GM04504 (cell line): Measurements from ENCODE around the gene CYBRD1.
"Not testable (repeated sequence)": the region's sequence is repeated elsewhere in the genome, so short reads cannot be mapped to it uniquely, and the experiment has no call there.

ENCODE experiments used
- DNase-seq: peaks from one replicate; pipeline ENCODE4 v3.0.0-alpha.2; 2012; ENCODE audit warnings: low read depth

CYBRD1 gene

GRCh38 chr2:171515672-171516298 is 6.5 kb upstream of the CYBRD1 start:
- no peak for DNase-seq

DNA sequence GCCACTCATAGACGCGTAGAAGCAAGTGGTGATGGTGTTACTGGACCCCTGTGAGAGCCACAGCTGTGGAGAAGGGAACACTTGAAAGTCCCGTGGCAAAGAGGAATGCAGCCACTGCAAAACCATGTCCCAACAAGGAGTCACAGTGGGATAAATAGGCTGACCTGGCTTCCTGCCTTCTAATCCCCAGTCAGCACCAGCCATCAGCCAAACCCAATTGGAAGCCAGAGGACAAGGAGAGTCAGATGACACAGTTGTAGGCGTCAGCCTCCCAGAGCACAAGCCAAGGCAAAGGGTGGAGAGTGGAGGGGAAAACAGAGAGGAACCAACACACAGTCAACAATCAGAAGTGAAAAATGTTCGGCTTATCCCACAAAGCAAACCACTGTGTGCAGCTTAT is 5.5 kb upstream of the CYBRD1 start:
- DNase-seq, result no peak

DNA sequence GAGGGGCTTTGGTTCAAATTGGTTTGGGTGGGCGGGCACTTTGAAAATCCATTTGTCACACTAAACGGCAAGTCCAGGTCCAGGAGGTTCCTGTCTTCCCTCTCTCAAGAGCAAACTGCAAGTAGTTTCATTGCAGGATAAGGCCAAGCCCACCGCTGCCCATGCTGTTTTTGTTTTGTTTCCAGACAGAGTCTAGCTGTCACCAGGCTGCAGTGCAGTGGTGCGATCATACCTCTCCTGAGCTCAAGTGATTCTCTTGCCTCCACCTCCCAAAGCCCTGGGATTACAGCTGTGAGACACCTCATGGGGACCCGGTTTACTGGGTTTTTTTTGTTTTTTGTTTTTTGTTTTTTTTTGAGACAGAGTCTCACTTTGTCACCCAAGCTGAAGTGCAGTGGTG is 1.8 kb upstream of the CYBRD1 start:
- DNase-seq, result no peak

GRCh38 chr2:171521361-171522051 is 768 bp upstream of the CYBRD1 start:
- no peak for DNase-seq

DNA sequence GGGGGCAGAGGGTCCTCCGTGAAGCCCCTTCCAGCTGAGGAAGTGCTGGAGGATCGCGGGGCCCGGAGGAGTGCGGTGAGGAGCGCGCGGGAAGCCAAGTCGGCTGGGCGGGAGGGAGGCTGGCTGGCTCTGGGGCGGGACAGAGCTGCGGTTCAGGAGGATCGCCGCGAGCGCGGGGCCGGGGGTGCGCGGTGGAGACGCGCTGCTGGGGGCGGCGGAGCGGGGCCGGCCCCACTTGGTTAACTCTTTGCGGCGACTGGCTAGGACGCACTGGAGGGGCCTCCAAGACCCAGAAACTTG is 464 bp downstream of the CYBRD1 start:
- DNase-seq, result no peak

DNA sequence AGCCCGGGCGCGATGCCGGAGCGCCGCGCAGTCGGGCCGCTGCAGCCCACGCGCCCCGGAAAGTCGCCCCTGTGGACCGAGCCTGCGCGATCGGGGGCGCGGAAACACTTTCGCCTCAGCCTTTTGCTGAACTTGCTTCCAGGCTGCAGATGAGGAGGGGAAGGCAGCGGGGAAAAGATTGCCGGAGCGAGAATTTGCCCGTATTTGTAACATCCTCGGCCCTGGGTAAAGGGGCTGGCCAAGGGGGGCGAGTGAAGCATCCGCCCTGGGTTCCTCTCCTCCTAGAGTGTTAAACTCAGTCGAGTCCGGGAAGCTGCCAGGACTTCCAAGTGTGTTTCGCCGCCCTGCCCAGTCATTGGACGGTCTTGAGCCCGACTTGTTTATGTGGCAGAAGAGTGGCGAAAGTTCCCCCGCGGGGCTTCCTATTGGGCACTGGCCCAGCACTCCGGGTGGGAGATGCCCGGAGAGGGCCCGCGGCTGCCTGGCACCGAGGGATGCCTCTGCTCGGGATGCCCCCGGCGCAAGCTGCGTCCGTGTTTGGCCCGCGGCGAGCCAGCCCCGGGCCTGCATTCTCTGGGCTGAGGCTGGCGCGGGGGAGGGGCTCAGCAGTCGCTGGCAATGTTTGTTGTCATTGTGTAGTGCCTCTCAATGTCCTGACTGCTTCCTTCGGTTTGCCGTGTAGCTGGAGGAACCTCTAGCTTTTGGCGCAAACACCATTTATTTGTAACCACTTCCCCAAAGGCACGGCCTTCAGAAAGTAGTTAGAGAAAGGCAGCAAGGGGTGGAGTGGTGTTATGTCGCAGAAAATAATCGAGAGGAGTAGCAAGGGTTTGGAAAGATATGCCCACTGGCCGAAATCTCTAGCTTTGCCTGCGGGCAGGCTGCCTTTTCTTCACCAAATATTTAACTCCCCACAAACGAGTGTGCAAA is 1.1 kb downstream of the CYBRD1 start:
- DNase-seq, result no peak

GRCh38 chr2:171524018-171524401 is 1.7 kb downstream of the CYBRD1 start:
- no peak for DNase-seq

DNA sequence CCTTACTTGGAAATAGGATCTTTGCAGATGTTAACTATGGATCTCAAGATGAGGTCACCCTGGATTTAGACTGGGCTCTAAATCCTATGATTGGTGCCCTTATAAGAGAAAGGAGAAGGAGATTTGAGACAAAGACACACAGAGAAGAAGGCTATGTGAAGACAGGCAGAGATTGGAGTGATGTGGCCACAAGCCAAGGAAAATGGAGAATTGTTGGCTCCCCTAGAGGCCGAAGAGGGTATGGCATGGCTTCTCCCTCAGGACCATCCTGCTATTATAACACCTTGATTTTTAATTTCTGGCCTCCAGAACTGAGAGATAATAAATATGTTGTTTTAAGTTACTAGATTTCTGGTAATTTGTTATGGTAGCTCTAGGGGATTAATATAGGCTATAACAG is 7.6 kb downstream of the CYBRD1 start:
- DNase-seq, result no peak

DNA sequence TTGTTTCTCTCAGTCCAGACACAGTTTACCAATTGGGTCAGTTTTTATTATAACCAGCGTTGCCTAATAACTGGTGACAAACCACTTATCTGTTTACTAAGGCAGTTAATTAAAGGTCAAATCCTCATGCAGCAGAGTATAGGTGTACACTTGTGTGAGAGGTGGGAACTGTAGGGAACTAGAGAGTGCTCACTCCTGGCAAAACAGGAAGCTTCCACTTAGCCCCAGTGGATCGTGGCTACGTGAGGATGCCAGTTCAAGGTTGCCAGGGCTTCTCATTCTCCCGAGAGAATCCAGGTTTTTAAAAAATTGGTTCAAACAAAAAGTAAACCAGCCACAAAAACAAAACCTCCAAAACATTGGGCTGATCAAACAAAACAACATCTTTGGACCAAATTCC is 8.1 kb downstream of the CYBRD1 start:
- no peak for DNase-seq

DNA sequence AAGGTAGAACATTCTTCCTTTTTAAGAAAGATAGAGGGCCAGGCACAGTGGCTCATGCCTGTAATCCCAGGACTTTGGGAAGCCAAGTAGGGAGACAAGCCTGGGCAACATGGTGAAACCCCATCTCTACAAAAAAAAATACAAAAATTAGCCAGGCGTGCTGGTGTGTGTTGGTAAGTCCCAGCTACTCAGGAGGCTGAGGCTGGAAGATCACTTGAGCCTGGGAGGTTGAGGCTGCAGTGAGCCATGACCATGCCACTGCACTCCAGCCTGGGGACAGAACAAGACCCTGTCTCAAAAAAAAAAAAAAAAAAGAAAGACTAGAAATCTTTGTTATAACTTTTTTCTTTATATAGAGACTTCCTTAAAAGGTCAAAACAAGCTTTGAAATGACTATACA is 8.6 kb downstream of the CYBRD1 start:
- not testable (repeated sequence) for DNase-seq

DNA sequence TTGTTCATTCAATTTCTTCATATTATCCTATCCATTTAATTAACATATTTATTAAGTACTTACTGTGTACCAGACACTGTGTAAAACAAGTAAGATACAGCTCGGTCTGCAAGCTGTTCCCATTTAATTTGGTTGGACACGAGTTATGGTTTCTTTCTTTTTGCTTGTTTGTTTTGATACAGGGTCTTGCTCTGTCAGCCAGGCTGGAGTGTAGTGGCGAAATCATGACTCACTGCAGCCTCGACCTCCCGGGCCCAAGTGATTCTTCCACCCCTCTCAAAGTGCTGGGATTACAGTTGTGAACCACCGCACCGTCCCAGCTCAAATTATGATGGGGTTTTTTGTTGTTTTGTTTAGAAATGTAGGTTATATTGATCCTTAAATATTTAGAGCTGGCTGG is 9.0 kb downstream of the CYBRD1 start:
- no peak for DNase-seq

GRCh38 chr2:171531836-171532450 is 9.7 kb downstream of the CYBRD1 start:
- no peak for DNase-seq

- no peak for DNase-seq
Observed at GRCh38 chr2:171533331-171533730, 11.1 kb downstream of the CYBRD1 start.

- DNase-seq, result not testable (repeated sequence)
Observed at GRCh38 chr2:171535528-171535927, 13.3 kb downstream of the CYBRD1 start.

DNA sequence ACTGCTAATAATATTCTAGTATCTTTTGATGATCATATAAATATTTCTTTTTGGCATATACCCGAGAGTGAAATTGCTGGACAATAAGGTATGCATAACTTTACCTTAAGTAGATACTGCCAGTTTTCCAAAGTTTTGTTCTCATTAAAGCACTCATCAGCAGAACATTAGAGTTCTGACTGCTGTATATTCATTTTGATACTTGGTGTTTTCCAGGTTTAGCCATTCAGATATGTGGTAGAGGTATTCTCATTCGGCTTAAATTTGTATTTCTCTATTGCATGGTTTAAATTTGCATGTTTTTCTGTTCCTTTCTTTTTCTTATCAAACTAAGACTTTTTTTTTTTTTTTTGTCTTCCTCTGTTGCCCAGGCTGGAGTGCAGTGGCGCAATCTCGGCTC is 18.2 kb downstream of the CYBRD1 start:
- no peak for DNase-seq

DNA sequence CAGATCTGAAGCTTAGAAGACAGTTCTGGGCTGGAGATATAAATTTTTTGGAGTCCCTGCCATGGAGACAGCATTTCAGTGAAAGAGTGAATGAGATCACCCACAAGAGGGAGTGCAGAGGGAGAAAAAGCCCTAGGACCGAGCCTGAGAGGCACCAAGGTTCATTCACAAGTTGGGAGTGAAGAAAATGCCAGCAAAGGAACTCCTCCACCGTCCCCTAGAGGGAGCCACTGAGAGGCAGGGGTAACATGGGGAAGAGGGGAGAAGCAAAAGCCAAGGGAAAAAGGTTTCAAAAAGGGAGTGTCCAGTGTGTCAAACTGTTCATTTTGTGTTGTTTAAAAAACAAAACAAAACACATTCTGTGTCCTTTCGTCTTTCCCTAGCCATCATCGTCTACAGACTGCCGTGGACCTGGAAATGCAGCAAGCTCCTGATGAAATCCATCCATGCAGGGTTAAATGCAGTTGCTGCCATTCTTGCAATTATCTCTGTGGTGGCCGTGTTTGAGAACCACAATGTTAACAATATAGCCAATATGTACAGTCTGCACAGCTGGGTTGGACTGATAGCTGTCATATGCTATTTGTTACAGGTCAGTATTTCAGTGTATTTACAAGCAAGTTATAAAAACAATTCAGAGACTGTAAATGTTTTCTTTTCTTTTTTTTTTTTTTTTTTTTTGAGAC is 19.1 kb downstream of the CYBRD1 start:
- DNase-seq, result no peak

DNA sequence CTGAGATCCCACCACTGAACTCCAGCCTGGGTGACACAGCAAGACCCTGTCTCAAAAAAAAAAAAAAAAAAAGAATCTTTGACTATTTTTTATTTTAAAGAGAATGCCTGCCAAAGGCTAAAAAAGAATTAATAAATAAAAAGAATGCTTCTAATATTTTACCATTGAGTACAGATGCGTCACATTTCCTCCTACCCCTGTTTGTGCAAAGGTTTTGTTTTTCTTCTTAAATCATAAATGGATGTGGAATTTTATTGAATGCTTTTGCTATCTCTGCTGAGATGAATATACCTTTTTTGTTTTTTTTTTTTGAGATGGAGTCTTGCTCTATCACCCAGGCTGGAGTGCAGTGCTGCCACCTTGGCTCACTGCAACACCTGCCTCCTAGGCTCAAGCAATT is 22.8 kb downstream of the CYBRD1 start:
- no peak for DNase-seq

GRCh38 chr2:171547256-171547655 is 25.0 kb downstream of the CYBRD1 start:
- no peak for DNase-seq

GRCh38 chr2:171547720-171548119 is 25.4 kb downstream of the CYBRD1 start:
- DNase-seq, result no peak

DNA sequence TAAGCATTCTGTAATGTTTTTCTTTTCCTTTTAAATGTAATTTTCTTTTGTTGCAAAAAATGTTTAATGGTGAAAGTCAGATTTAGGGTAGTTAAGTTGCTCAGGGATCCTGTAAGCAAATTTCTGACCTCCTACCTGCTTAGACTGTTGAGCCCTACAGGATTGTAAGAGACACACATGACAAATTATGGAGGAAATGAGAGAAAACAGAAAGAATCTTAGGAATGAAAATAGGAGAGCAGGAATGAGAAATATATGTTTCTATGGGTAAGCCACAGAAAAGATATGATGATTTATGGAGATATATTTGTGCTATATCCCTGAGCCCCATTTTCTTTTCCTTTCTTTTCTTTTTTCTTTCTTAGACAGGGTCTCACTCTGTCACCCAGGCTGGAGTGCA is 28.3 kb downstream of the CYBRD1 start:
- no peak for DNase-seq

DNA sequence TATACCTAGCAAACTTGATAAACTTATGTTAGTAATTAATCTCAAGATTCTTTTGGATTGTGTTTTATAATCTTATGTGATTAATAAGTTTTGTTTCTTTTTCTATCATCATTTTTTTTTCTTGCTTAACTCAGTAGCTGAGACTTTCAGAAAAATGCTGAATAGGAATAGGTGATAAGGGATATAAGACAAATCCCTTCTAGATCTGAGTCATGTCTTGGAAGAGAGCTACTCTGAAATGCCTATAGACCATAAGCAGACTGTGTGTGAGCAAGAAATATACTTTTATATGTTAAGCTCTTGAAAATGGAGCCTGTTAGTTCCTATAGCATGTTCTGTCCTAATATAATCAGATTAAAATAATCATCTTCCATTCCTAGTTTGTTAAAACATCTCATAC is 29.6 kb downstream of the CYBRD1 start:
- DNase-seq, result no peak

- DNase-seq, result no peak
Observed at GRCh38 chr2:171553236-171553635, 31.0 kb downstream of the CYBRD1 start.
